ENCODE data around the gene TCAP.

Gene TCAP

DNA sequence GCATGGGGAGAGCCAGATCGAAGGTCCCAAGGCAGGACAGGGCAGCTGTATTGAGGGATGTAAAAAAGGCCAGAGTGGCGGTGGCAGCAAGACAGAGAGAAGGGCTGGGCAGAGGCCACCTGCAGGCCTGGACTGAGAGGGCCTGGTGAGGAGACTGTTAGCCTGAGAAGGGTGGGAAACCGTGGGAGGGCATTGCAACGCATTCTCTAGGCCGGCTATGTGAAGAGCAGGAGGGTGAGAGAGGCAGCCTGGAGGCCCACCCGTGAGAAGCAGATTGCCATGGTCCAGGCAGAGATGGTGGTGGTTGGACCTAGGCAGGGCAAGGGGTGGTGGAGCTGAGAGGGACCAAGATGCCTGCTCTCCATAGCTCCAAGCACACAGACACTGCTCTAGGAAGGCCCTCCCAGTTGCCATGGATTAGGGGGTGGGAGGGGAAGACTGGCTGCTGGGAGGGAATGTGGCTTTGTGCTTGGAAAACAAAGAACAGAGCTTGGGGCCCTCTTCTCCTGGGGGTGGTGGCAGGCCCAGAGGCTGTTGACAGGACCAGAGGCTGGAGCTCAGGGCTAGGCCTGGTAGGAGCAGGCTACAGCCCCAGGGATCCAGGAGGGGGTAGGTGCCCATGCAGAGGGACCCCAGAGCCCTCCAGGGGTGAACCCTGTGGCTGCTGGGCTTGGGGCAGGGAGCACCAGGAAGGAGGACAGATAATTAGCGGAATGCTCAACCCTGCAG lies 12.4 kb upstream of the TCAP start:
- FAIRE-seq: peak; percentile 39

DNA sequence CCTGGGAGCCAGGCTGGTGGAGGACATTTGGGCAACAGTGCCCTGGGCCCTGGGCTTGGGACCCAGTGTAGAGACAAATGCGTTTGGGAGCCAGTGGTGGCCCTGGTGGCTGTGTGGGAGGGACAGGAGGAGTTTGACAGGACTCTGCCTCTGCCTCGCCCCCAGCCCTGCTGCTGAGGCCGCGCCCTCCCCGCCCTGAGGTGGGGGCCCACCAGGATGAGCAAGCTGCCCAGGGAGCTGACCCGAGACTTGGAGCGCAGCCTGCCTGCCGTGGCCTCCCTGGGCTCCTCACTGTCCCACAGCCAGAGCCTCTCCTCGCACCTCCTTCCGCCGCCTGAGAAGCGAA lies 11.9 kb upstream of the TCAP start:
- no peak for FAIRE-seq

DNA sequence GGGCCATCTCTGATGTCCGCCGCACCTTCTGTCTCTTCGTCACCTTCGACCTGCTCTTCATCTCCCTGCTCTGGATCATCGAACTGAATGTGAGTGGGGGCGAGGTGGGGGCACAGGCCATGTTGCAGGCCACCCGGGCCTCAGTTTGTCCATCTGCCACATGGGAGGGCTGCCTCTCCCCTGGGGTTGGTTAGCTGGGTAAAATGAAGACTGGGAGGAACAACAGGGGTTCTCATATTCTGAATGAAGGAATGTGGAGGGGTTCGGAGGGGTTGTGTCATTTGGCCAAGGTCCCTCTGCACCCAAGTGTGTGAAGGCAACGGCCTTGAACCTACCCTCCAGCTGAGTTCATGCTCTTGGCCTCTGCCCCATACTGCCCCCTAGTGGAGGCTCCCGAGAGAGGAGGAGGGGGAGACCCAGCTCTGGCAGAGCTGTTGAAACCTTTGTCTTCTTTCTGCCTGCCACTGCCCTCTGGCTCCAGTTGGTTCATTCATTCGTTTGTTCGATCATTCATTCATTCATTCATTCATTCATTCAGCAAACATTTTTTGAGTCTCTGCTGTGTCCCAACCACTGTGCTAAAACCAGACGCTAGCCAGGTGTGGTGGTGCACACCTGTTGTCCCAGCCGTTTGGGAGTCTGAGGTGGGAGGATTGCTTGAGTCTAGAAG lies 11.4 kb upstream of the TCAP start:
- FAIRE-seq: no peak

DNA sequence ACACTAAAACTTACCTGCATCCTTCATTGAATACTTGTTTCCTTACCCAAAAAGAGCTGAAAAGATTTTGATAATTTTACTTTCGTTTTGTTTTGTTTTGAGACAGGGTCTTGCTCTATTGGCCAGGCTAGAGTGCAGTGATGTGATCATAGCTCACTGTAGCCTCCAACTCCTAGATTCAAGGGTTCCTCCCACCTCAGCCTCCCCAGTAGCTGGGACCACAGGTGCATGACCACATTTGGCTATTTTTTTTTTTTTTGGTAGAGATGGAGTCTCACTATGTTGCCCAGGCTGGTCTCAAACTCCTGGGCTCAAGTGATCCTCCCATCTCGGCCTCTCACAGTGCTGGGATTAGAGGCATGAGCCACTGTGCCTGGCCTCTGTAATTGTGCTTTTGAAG lies 10.0 kb upstream of the TCAP start:
- FAIRE-seq: no peak

DNA sequence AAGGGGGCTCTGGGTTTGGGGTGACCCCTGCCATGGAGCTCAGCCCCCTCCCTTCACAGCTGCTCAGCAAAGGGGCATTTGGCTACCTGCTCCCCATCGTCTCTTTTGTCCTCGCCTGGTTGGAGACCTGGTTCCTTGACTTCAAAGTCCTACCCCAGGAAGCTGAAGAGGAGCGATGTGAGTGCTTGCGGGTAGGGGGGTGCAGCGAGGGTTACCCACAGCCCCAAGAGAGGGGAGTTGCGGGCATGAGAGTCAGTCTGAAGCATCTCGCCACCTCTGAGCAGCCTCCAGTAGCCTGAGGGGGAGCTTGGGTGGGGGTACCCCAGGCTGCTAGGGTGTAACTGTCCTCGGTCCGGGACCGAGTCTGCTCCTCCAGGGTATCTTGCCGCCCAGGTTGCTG lies 6.8 kb upstream of the TCAP start:
- no peak for FAIRE-seq

DNA sequence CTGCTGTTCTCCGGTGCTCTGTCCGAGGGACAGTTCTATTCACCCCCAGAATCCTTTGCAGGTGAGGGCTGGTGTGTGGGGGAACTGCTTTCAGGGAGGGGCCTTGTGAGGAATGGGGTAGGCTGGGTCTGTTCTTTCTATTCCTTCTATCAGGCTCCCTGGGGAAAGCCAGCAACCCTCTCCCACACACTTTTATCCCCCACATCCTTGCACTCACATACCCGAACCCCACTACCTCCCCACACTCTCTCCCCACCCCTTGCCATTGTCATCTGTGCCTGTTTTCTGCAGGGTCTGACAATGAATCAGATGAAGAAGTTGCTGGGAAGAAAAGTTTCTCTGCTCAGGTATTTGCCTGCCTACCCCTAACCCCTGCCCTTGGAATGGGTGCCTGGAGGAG lies 6.4 kb upstream of the TCAP start:
- no peak for FAIRE-seq

DNA sequence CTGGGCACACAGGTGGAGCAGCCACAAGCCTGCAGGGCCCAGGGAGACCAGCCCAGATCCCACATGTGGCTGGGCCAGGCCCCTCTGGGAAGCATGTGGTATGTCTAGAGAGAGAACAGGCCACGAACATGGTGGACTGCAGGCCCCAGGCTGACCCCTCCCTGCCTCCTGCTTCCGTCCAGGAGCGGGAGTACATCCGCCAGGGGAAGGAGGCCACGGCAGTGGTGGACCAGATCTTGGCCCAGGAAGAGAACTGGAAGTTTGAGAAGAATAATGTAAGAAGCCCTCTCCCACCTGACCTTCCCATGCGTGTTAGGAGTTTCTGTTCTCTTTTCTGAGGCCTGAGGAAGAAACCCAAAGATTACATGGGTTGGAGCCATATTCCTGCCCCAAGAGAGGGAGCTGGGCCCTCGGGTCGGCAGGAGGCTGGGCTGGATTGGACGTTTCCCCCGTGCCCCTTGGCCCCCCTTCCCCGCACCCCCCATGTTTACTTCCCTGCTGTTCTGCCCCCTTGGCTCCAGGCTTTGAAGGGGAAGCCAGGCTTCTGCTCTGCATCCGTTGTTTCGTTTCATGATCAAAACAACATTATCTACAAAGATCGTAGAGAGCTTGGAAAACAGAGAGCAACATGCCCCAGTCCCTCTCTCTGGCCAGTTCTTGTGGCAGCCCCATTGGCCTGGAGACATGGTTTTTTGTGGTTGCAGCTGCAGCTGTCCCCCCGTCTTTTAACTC lies 5.7 kb upstream of the TCAP start:
- no peak for FAIRE-seq

DNA sequence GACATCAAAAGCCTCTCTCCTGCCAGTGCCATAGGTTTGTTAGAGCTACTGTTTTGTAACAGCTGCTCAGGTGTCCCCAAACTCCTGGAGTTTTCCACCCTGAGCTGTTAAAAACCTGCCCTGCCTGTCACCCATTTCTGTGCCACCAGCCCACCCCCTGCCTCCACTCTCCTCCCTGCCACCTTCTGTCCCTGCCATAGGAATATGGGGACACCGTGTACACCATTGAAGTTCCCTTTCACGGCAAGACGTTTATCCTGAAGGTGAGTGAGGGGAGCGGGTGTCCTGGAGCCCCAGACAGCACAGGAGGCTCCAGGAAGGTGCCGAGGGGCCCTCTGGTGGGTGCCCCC lies 5.2 kb upstream of the TCAP start:
- FAIRE-seq: no peak

DNA sequence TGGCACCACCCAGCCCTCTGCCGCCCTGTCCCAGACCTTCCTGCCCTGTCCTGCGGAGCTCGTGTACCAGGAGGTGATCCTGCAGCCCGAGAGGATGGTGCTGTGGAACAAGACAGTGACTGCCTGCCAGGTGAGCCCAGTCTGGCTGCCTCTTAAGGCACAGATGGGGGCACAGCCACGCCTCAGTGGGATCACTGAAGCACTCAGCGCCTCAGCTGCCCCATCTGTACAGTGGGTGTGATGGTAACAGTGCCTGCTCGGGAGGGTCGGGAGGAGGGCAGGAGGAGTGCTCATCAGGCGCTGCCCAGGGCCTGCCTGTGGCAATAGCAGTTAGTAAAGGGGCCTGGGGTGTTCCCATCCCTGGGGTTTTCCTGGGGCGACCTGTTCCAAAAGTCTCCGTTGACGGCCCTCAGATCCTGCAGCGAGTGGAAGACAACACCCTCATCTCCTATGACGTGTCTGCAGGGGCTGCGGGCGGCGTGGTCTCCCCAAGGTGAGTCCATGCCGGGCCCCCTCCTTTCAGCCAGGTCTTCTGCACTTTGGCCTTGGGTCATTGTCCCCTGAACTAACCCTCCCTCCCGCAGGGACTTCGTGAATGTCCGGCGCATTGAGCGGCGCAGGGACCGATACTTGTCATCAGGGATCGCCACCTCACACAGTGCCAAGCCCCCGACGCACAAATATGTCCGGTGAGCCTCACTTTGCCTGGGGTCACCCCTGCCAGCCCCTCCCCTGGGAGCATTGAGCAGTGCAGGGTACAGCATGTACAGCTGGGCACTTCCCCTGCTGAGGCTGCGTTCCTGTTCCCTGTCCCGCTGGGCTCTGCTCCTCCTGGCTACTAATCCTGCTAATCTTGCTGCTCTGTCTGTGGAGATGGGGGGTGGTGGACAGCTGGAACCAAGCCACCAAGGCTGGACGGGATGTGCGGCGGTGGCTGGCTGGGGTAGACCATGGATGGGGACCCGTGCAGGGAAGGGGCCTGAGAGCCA lies 4.5 kb upstream of the TCAP start:
- FAIRE-seq: no peak

DNA sequence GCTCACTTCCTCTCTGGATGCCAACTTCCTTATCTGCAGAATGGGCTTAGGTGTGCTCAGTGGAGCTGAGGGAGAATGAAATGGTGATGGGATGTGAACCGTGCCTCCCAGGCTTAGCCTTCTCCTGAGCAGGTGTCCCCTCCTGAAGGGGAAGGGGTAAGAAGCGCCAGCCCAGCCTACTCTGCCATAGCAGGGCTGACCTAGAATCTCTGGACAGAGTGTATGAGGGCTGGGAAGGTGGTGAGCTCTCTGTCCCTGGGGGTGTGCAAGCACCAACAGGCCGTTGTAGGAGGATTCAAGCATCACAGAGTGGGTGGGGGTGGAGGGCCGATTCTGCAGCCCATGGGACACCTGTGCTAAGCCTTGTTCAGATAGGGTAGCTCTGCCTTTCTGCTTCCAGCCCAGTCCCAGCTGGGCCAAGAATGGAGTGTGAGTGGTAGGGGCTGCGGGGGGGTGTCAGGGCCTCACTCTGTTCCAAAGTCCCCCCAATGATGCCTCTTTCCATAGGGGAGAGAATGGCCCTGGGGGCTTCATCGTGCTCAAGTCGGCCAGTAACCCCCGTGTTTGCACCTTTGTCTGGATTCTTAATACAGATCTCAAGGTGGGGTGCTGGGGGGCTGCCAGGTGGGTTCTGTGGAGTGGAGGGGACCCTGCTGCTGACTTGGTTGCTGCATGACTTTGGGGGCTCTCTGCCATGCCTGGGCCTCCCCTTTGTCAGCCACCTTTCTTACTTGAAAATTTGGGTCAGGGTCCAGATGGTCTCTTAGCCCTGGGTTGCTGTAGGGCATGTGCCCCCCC lies 3.2 kb upstream of the TCAP start:
- no peak for FAIRE-seq

DNA sequence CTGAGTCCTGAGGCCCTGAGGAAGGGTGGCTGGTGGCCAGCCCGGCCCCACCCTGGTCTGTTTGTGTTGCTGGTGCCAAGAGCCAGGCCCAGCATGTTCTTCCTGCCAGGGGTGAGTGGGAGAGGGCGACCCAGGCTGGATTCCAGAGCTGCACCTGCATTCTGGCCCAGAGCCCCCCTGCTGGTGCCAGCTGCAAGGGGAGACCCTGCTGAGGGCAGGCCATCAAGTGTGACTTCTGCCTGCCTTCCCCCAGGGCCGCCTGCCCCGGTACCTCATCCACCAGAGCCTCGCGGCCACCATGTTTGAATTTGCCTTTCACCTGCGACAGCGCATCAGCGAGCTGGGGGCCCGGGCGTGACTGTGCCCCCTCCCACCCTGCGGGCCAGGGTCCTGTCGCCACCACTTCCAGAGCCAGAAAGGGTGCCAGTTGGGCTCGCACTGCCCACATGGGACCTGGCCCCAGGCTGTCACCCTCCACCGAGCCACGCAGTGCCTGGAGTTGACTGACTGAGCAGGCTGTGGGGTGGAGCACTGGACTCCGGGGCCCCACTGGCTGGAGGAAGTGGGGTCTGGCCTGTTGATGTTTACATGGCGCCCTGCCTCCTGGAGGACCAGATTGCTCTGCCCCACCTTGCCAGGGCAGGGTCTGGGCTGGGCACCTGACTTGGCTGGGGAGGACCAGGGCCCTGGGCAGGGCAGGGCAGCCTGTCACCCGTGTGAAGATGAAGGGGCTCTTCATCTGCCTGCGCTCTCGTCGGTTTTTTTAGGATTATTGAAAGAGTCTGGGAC lies 2.4 kb upstream of the TCAP start:
- FAIRE-seq: no peak

DNA sequence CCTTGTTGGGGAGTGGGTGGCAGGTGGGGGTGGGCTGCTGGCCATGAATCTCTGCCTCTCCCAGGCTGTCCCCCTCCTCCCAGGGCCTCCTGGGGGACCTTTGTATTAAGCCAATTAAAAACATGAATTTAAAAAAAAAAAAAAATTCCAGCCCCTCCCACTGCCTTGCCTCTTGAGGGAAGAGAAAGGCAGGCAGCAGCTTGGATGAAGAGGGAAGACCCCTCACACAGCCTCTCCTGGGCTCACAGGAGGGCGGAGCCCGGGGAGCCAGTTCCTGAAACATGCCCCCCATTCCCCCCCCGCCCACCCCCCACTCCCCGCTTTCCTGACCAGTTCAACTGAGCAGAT lies 1.8 kb upstream of the TCAP start:
- no peak for FAIRE-seq

DNA sequence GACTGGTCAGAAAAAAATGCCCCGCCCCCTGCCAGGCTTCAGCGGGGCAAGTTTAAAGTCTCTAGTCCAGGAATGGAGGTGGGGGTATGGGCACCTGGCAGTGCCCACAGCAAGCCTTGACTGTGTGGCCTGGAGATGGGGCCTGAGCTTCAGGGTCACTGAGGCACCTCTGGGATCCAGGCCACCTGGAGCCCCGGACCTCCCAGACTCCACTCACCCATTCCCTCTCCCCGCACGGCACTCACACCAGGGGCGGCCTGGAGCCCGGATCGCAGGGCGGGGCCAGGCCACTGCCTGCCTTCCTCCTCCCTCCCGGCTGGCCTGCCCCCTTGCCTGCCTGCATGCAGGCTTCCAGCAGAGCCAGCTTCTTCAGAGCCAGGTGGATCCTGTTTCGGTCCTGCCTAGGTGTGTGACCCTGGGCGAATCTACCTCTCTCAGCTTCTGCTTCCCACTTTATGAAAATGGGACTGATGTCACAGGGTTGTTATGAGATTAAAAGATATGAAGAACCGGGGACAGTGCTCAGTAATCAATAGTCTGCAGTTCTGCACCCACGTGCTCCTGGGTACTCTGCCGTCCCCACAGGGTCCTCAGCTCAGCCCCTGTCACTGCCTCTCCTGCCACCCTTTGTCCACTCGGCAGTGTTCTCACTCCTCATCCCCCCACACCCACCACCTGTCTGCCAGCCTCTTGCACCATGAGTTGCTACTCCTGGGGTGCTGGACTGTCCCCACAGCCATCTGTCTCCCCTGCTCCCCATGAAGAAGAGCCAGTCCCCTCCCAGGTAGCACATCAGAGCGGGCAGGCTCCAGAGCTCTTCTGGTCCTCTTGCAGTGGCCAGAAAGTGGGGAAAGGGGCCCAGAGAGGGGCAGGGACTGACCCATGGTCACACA lies 1.2 kb upstream of the TCAP start:
- no peak for FAIRE-seq

DNA sequence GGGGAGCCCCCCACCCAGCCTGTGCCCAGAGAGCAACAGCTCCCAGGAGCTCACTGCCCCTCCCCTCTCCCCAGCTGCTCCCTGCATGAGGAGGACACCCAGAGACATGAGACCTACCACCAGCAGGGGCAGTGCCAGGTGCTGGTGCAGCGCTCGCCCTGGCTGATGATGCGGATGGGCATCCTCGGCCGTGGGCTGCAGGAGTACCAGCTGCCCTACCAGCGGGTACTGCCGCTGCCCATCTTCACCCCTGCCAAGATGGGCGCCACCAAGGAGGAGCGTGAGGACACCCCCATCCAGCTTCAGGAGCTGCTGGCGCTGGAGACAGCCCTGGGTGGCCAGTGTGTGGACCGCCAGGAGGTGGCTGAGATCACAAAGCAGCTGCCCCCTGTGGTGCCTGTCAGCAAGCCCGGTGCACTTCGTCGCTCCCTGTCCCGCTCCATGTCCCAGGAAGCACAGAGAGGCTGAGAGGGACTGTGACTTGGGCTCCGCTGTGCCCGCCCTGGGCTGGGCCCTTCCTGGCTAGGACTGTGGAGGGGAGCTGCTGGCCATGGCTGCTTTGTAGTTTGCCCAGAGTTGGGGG lies 584 bp downstream of the TCAP start:
- FAIRE-seq: no peak

DNA sequence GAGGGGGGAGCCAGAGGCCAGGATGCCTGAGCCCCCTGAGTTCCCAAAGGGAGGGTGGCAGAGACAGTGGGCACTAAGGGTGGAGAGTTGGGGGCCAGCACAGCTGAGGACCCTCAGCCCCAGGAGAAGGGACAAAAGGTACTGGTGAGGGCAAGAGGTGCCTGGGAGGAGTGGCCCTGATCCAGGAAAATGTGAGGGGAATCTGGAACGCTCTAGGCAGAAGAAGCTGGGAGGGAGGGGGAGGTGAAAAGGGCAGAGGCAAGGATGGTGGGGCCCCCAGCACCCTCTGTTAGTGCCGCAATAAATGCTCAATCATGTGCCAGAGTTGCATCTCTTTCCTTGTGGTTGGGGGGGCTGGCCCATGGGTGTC lies 1.1 kb downstream of the TCAP start:
- no peak for FAIRE-seq

DNA sequence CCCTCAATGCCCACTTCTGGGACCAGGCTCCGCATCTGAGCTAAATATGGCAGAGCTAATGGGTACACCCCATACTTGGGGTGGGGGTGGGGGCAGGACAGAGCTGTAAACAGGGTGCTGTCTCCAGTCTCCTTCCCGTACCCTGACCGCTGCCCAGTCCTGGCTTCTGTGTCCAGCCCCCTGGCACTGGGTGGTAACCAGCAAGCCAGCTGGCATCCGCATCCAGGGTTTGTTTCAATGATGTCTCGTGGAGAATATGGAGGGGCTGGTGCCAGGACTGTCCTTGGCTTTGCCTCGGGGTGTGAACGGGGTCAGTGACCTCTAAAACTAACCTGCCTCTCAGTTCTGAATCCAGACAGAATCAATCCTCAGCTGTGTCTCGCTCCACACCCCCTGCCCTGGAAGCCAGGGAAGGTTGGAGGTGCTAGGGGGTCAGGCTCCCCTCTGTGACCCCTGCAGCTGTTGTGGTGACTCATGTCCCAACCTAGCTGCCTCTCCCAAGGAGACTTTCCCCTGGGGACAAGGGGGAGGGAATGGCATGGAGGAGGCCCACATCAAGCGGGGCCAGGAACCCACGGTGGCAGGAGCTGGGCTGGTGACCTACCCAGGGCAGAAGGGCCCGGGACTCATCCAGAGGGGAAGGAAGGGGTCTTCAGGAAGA lies 1.6 kb downstream of the TCAP start:
- FAIRE-seq: no peak

DNA sequence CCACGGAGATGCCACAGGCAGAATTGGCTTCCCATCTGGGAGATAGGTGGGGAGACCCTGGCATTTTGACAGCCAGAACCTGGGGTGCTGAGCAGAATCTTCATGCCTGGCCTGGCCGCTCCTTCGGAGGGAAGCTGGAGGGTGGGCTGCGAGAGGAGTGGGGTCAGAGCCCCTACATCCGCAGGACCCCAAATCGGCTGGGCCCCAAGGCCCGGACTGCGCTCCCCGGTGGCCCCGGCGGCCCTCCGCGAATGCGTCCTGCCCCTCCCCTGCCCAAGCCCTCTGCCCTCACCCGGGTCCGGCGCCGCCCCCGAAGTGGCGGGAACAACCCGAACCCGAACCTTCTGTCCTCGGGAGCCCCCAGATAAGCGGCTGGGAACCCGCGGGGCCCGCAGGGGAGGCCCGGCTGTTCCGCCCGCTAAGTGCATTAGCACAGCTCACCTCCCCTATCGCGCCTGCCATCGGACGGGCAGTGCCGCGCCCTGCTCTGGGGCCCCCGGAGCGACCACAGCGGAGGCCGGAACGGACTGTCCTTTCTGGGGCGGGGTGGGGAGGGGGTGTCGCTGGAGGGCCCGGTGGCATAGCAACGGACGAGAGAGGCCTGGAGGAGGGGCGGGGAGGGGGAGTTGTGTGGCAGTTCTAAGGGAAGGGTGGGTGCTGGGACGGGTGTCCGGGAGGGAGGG lies 2.3 kb downstream of the TCAP start:
- no peak for FAIRE-seq

DNA sequence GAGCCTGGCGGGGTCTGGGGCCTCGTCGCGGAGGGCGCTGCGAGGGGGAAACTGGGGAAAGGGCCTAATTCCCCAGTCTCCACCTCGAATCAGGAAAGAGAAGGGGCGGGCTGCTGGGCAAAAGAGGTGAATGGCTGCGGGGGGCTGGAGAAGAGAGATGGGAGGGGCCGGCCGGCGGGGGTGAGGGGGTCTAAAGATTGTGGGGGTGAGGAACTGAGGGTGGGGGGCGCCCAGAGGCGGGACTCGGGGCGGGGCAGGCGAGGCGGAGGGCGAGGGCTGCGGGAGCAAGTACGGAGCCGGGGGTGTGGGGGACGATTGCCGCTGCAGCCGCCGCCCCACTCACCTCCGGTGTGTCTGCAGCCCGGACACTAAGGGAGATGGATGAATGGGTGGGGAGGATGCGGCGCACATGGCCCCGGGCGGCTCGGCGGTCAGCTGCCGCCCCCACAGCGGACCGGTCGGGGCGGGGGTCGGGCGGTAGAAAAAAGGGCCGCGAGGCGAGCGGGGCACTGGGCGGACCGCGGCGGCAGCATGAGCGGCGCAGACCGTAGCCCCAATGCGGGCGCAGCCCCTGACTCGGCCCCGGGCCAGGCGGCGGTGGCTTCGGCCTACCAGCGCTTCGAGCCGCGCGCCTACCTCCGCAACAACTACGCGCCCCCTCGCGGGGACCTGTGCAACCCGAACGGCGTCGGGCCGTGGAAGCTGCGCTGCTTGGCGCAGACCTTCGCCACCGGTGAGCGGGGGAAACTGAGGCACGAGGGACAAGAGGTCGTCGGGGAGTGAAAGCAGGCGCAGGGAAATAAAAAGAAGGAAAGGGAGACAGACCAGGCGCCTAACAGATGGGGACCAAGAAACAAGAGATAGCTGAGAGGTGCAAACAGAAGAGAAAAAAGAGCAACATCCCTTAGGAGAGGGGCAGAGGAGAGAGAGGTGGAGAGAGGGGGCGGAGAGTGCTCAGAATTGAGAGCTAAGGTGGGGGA lies 3.1 kb downstream of the TCAP start, which contains the start of gene PNMT:
TSS of gene PNMT (plus strand) at position 509 of the 980 bp plus-strand sequence. CDS start at position 532, 23 bp downstream.
- FAIRE-seq: no peak

All from G401.6 (cell line).